PC-3 (cell line): Measurements from ENCODE around the gene ACO2. TPM values are rescaled to one million over a fixed set of nuclear protein-coding genes. Genes with fewer than 3 reads are reported as not detected.

Source experiments
- ATAC-seq: fragments of 200-7000 bp; cut with Tn5 transposase; 2 replicates; pipeline ENCODE4 v1.9.1; 2020; ENCODE audit warnings: mild to moderate bottlenecking, moderate library complexity
- BruUV-seq: library from RNA; stranded (reverse); fragments of 400-500 nt; replicated peaks from 2 replicates; lab custom pipeline; 2021; lab: Mats Ljungman, UMichigan
- CTCF ChIA-PET: fragments of 300-600 bp; sonication (Branson Sonifier 250); formaldehyde crosslinking; loops from one replicate; lab custom pipeline; 2022; ENCODE audit warnings: antibody characterized with exemption; lab: Charles Lee
- POLR2A ChIA-PET: fragments of 300-600 bp; sonication (Branson Sonifier 250); formaldehyde crosslinking; loops from one replicate; lab custom pipeline; 2022; ENCODE audit warnings: antibody characterized with exemption; ENCODE audit not compliant: unreplicated experiment; lab: Charles Lee
- DNase-seq: peaks from one replicate; pipeline ENCODE4 v3.0.0-alpha.2; 2015
- H2AFZ ChIP-seq: fragments of 300-600 bp; sonication (generic); 2 replicates; pipeline ENCODE4 v1.6.0; 2016; ENCODE audit warnings: antibody characterized with exemption, low read length
- H3F3A ChIP-seq: fragments of 300-600 bp; sonication (generic); one replicate; pipeline ENCODE4 v1.6.0; 2017; ENCODE audit warnings: antibody characterized with exemption, low read length, control low read depth, mild to moderate bottlenecking; ENCODE audit not compliant: unreplicated experiment
- H3K27ac ChIP-seq: fragments of 300-600 bp; sonication (generic); 2 replicates; pipeline ENCODE4 v1.5.1; 2016; ENCODE audit warnings: mild to moderate bottlenecking, low read length
- H3K27me3 ChIP-seq: fragments of 300-600 bp; sonication (generic); 2 replicates; pipeline ENCODE4 v1.6.1; 2016; ENCODE audit warnings: low read length, mixed read lengths
- H3K36me3 ChIP-seq: fragments of 300-600 bp; sonication (generic); 2 replicates; pipeline ENCODE4 v1.6.1; 2016; ENCODE audit warnings: low read depth, mixed run types, low read length, mixed read lengths
- H3K4me1 ChIP-seq: fragments of 300-600 bp; sonication (generic); 2 replicates; pipeline ENCODE4 v1.5.1; 2016; ENCODE audit warnings: low read length; ENCODE audit not compliant: insufficient read depth
- H3K4me2 ChIP-seq: fragments of 300-600 bp; sonication (generic); 2 replicates; pipeline ENCODE4 v1.6.0; 2016; ENCODE audit warnings: low read length
- H3K4me3 ChIP-seq: fragments of 300-600 bp; sonication (generic); 2 replicates; pipeline ENCODE4 v1.5.1; 2016; ENCODE audit warnings: mild to moderate bottlenecking, low read length, mixed read lengths
- H3K79me2 ChIP-seq: fragments of 300-600 bp; sonication (generic); 2 replicates; pipeline ENCODE4 v1.6.1; 2017; ENCODE audit warnings: low read length, mixed read lengths
- H3K9ac ChIP-seq: fragments of 300-600 bp; sonication (generic); 2 replicates; pipeline ENCODE4 v1.6.0; 2016; ENCODE audit warnings: mild to moderate bottlenecking, low read length
- H3K9me2 ChIP-seq: fragments of 300-600 bp; sonication (generic); replicated peaks from 2 replicates; pipeline ENCODE4 v1.6.1; 2016; ENCODE audit warnings: mixed run types, low read length, mixed read lengths
- H3K9me3 ChIP-seq: fragments of 300-600 bp; sonication (generic); 2 replicates; pipeline ENCODE4 v1.6.1; 2016; ENCODE audit warnings: low read length, mixed read lengths
- H4K20me1 ChIP-seq: fragments of 300-600 bp; sonication (generic); 2 replicates; pipeline ENCODE4 v1.6.1; 2016; ENCODE audit warnings: low read length, mixed read lengths
- CTCF ChIP-seq: fragments of 300-600 bp; sonication (generic); conservative IDR thresholded peaks from 2 replicates; pipeline ENCODE4 v1.5.1; 2017; ENCODE audit warnings: antibody characterized with exemption, low read depth, mild to moderate bottlenecking, low read length
- EZH2 ChIP-seq: fragments of 300-600 bp; sonication (generic); IDR thresholded peaks from one replicate; pipeline ENCODE4 v1.6.1; 2017; ENCODE audit warnings: antibody characterized with exemption, mild to moderate bottlenecking, low read length; ENCODE audit not compliant: unreplicated experiment
- EZH2phosphoT487 ChIP-seq: fragments of 300-600 bp; sonication (generic); IDR thresholded peaks from 2 replicates; pipeline ENCODE4 v1.6.1; 2018; ENCODE audit warnings: mild to moderate bottlenecking, antibody characterized with exemption, low read length, borderline replicate concordance
- intact Hi-C: fragments of 100-400 bp; cut with micrococcal nuclease; formaldehyde crosslinking; loops from 2 replicates; pipeline ENCODE4 v1.9.0; 2023
- total RNA-seq: library from RNA; depleted of rRNA; stranded (reverse); fragments of >200 nt; gene quantifications from 2 replicates; pipeline ENCODE4 v1.2.3, GENCODE V29; 2014

The ACO2 gene
- total RNA-seq, 1 experiment from 2014 or later: 130 TPM

GRCh38 chr22:41488596-41489385 is 19.9 kb downstream of the ACO2 start:
- ChIA-PET CTCF (no interaction called here), POLR2A (no interaction called here)
- Histone ChIP-seq H3K9me3 (no peaks in the 10 kb centered on the region), H3K4me3 (no peak overlapping the region), H3K36me3 (no peaks in the 10 kb centered on the region; the same call in 1 of the 2 replicates), H4K20me1 (no peaks in the 10 kb centered on the region), H2AFZ (no peak overlapping the region), H3K27me3 (no peaks in the 10 kb centered on the region), H3K27ac (no peak overlapping the region), H3F3A (no peaks in the 10 kb centered on the region), H3K9me2 (no peaks in the 10 kb centered on the region), H3K9ac (no peak overlapping the region), H3K4me1 (no peaks in the 10 kb centered on the region), H3K79me2 (peaks cover 90% of the 10 kb centered on the region), H3K4me2 (no peak overlapping the region)
- no peak for TF ChIP-seq EZH2
- TF ChIP-seq EZH2phosphoT487: no peak
- TF ChIP-seq CTCF: no peak
- BruUV-seq: no TSS peak
- intact Hi-C loops: no loop called here
- ATAC-seq: no peak
- DNase-seq: no peak

GRCh38 chr22:41491374-41492100 is 22.6 kb downstream of the ACO2 start:
- ChIA-PET POLR2A (no interaction called here), CTCF (interaction anchor here (0.5 kb wide), 1 partner anchor 114 kb away, joined by 5 read pairs; no protein-coding TSS in a partner anchor)
- DNase-seq (no peak), ATAC-seq (no peak)
- no peaks in the 10 kb centered on the region for H4K20me1 ChIP-seq
- no peaks in the 10 kb centered on the region; the same call in 1 of the 2 replicates for H3K36me3 ChIP-seq
- H3K9me2 ChIP-seq: no peaks in the 10 kb centered on the region
- no peaks in the 10 kb centered on the region for H3K4me1 ChIP-seq
- H3F3A ChIP-seq: no peaks in the 10 kb centered on the region
- H2AFZ ChIP-seq: no peak overlapping the region
- intact Hi-C loops: no loop called here
- H3K4me3 ChIP-seq: no peak overlapping the region
- no peaks in the 10 kb centered on the region for H3K9me3 ChIP-seq
- no peak overlapping the region for H3K4me2 ChIP-seq
- H3K27ac ChIP-seq: no peak overlapping the region
- peaks cover 89% of the 10 kb centered on the region for H3K79me2 ChIP-seq
- TF ChIP-seq EZH2 (no peak), CTCF (no peak), EZH2phosphoT487 (no peak)
- no peaks in the 10 kb centered on the region for H3K27me3 ChIP-seq
- no TSS peak for BruUV-seq
- H3K9ac ChIP-seq: no peak overlapping the region
